Type B pancreatic cell (in vitro differentiated cells): ENCODE data around the gene SLC44A4. TPM values are rescaled to one million over a fixed set of nuclear protein-coding genes. Genes with fewer than 3 reads are reported as not detected.
A peak's percentile ranks its signal among the peaks of the same experiment; 100 is the strongest.
"Not testable (repeated sequence)": the region's sequence is repeated elsewhere in the genome, so short reads cannot be mapped to it uniquely, and the experiment has no call there.

Experiments
- DNase-seq: peaks from one replicate; pipeline ENCODE4 v3.0.0; 2021; ENCODE audit warnings: mixed read lengths; ENCODE audit not compliant: unreplicated experiment; ENCODE audit errors: extremely low spot score
- H3K27ac Mint-ChIP-seq: 2 replicates; pipeline ENCODE4 v1.8.0; 2021; ENCODE audit warnings: mild to moderate bottlenecking, mixed read lengths
- H3K27me3 Mint-ChIP-seq: 2 replicates; pipeline ENCODE4 v1.8.0; 2021; ENCODE audit warnings: mixed read lengths
- H3K36me3 Mint-ChIP-seq: 2 replicates; pipeline ENCODE4 v1.8.0; 2021; ENCODE audit warnings: mixed read lengths
- H3K4me1 Mint-ChIP-seq: one replicate; pipeline ENCODE4 v1.8.0; 2021; ENCODE audit warnings: mixed read lengths; ENCODE audit not compliant: unreplicated experiment
- H3K4me3 Mint-ChIP-seq: 2 replicates; pipeline ENCODE4 v1.8.0; 2021; ENCODE audit warnings: mild to moderate bottlenecking, mixed read lengths
- H3K9me3 Mint-ChIP-seq: 2 replicates; pipeline ENCODE4 v1.8.0; 2021; ENCODE audit warnings: mixed read lengths
- total RNA-seq: library from RNA; stranded (reverse); gene quantifications from 2 replicates; pipeline ENCODE4 v1.2.1, GENCODE V29; 2021; ENCODE audit warnings: low replicate concordance
- TF ChIP-seq, protein P1 (sequence below): fragments of 200-600 bp; sonication (generic); conservative IDR thresholded peaks from 2 replicates; pipeline ENCODE4 v1.5.0; 2021; ENCODE audit warnings: antibody characterized with exemption, mild to moderate bottlenecking

The SLC44A4 gene
- total RNA-seq, 1 donor from 2014 or later: 10.6 TPM

DNA sequence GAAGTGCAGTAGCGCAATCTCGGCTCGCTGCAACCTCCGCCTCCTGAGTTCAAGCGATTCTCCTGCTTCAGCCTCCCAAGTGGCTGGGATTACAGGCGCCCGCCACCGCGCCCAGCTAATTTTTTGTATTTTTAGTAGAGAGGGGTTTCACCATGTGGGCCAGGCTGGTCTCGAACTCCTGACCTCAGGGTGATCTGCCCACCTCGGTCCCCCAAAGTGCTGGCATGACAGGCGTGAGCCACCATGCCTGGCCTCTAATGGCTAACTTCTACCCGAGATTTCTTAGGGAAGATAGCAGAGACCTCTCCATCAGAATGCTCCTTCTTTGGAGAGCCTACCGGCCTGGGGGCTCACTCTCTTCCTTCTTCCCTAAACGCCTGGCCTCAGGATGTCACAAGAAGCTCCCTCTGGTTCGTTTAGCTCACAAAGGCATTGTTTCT, 14.7 kb downstream of the SLC44A4 start:
- not testable (repeated sequence) for H3K9me3 Mint-ChIP-seq, DNase-seq, H3K27me3 Mint-ChIP-seq, H3K36me3 Mint-ChIP-seq
- Mint-ChIP-seq H3K4me3 (peak overlapping the region; percentile 94), H3K4me1 (peaks cover 23% of the 10 kb centered on the region), H3K27ac (peak overlapping the region; percentile 95)
- TF ChIP-seq, protein P1, sequence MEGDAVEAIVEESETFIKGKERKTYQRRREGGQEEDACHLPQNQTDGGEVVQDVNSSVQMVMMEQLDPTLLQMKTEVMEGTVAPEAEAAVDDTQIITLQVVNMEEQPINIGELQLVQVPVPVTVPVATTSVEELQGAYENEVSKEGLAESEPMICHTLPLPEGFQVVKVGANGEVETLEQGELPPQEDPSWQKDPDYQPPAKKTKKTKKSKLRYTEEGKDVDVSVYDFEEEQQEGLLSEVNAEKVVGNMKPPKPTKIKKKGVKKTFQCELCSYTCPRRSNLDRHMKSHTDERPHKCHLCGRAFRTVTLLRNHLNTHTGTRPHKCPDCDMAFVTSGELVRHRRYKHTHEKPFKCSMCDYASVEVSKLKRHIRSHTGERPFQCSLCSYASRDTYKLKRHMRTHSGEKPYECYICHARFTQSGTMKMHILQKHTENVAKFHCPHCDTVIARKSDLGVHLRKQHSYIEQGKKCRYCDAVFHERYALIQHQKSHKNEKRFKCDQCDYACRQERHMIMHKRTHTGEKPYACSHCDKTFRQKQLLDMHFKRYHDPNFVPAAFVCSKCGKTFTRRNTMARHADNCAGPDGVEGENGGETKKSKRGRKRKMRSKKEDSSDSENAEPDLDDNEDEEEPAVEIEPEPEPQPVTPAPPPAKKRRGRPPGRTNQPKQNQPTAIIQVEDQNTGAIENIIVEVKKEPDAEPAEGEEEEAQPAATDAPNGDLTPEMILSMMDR: peak; percentile 2

- H3K4me1 Mint-ChIP-seq: peaks cover 23% of the 10 kb centered on the region
- TF ChIP-seq, protein P1: no peak
- peaks cover 1% of the 10 kb centered on the region for H3K36me3 Mint-ChIP-seq
Observed at GRCh38 chr6:31862344-31863235, 16.2 kb downstream of the SLC44A4 start, which contains the start of gene NEU1. Gene NEU1 (minus strand): TSS chr6:31862821. CDS start chr6:31862776, 45 bp downstream.

DNA sequence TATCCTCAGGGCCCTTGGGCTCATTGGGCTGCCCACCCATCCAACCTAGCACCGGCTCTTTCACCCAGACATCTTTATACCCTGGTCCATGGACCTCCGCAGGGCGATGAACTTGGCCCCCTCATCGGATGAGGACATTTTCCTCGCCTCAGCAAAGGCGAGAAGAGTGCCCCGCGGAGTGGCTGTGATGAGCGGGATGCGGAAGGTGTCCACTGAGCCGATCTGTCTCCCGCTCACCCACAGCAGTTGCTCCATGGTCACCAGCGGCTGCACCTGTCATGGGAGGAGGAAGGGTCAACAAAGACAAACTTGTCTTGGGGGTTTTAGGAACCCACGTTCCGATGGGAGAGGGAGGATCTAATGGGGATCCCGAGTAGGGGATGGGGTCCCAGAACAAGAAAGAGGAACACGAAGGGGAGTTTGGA, 16.9 kb downstream of the SLC44A4 start:
- Mint-ChIP-seq H3K4me1 (peaks cover 23% of the 10 kb centered on the region), H3K27ac (peak overlapping the region; percentile 95)
- no peak for DNase-seq

More at GRCh38 chr6:31862344-31863235, 16.2 kb downstream of the SLC44A4 start, which contains the start of gene NEU1:
- DNase-seq: peak; percentile 98
- H3K27me3 Mint-ChIP-seq: no peaks in the 10 kb centered on the region
- H3K4me3 Mint-ChIP-seq: peak within 1 kb of the TSS; percentile 94
- no peaks in the 10 kb centered on the region for H3K9me3 Mint-ChIP-seq
- H3K27ac Mint-ChIP-seq: peak within 1 kb of the TSS; percentile 95

GRCh38 chr6:31861150-31861549, 17.6 kb downstream of the SLC44A4 start:
- Mint-ChIP-seq H3K4me3 (peak overlapping the region; percentile 66), H3K4me1 (peaks cover 23% of the 10 kb centered on the region), H3K27me3 (no peaks in the 10 kb centered on the region), H3K36me3 (peaks cover 5% of the 10 kb centered on the region), H3K27ac (no peak overlapping the region), H3K9me3 (no peaks in the 10 kb centered on the region)
- TF ChIP-seq, protein P1: no peak
- no peak for DNase-seq

More for the DNA sequence above, 16.9 kb downstream of the SLC44A4 start:
- H3K4me3 Mint-ChIP-seq: peak overlapping the region; percentile 94
- H3K36me3 Mint-ChIP-seq: peaks cover 5% of the 10 kb centered on the region
- no peaks in the 10 kb centered on the region for H3K9me3 Mint-ChIP-seq
- TF ChIP-seq, protein P1: no peak
- H3K27me3 Mint-ChIP-seq: no peaks in the 10 kb centered on the region

DNA sequence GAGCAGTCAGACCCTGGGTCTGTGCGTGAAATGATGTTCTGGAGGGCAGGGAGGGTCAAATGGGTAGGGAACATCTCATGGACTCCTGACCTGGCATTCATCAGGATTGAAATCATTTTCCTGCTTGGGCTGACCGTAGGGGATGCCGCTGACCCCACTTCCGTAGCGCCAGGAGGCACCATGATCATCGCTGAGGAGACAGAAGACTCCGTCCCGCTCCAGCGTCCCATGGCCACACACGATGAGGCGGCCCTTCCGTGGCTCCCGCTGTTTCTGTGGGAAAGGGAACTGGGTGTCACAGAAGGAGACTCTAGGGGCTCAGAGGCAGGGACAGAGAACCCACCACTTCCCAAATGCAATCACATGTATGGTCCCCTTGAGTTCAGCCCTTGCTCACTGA, 18.4 kb downstream of the SLC44A4 start:
- Mint-ChIP-seq H3K27me3 (no peaks in the 10 kb centered on the region), H3K9me3 (no peaks in the 10 kb centered on the region), H3K4me1 (peaks cover 23% of the 10 kb centered on the region), H3K27ac (no peak overlapping the region), H3K4me3 (peak overlapping the region; percentile 55), H3K36me3 (peaks cover 5% of the 10 kb centered on the region)
- DNase-seq: no peak
- TF ChIP-seq, protein P1: no peak
